Keratinocyte (primary cell): Measurements from ENCODE around the gene SDC3.

Experiments
- EZH2 ChIP-seq: IDR thresholded peaks from one replicate; pipeline ENCODE4 v1.6.1; 2012; ENCODE audit warnings: inconsistent platforms, mild to moderate bottlenecking, low read length, moderate library complexity
- TF ChIP-seq, protein P1 (sequence below), 3 experiments: IDR thresholded peaks in 1 of 3; conservative IDR thresholded peaks in 1 of 3; optimal IDR thresholded peaks in 1 of 3; 2 replicates in 2 of 3; 3 replicates in 1 of 3; pipeline versions ENCODE3 to v1.5.1; 2011; ENCODE audit warnings: low read length in 3 of 3, mild to moderate bottlenecking in 3 of 3, moderate library complexity in 2 of 3, control low read depth in 1 of 3, inconsistent platforms in 1 of 3; ENCODE audit not compliant: insufficient read depth in 2 of 3; ENCODE audit errors: extremely low read depth in 1 of 3

DNA sequence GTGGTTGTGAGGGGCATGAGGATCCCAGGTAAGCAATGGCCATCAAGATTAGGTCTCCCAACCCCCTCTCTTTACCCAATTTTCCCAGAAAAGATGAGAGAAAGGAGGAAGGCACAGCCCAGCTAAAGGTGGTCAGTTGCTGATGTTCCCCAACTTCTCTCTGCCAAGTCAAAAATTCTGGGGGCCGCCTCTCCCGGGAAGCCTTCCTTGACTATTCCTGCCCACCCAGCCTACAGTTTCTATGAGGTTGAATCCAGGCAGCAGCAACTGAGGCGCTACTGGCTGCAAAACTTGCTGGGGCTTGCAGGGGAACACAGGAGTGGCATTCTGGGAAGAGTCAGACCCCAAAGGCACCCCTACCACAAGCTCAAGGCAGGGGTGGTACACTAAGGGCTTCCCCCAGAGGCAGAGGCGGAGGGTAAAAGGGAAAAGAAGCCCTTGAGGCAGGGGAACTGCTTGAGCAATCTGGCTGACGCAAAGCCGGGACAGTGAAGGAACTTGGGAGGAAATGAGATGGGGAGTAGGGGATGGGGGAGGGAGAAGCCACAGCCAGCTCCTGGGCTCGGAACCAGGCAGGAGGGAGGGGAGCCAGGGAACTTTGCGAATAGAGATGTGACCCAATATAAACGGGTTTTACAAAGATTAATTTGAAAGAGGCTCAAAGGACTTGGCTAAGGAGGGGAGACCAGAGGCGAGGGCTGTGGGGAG is 31.2 kb downstream of the SDC3 start:
- TF ChIP-seq, protein P1, sequence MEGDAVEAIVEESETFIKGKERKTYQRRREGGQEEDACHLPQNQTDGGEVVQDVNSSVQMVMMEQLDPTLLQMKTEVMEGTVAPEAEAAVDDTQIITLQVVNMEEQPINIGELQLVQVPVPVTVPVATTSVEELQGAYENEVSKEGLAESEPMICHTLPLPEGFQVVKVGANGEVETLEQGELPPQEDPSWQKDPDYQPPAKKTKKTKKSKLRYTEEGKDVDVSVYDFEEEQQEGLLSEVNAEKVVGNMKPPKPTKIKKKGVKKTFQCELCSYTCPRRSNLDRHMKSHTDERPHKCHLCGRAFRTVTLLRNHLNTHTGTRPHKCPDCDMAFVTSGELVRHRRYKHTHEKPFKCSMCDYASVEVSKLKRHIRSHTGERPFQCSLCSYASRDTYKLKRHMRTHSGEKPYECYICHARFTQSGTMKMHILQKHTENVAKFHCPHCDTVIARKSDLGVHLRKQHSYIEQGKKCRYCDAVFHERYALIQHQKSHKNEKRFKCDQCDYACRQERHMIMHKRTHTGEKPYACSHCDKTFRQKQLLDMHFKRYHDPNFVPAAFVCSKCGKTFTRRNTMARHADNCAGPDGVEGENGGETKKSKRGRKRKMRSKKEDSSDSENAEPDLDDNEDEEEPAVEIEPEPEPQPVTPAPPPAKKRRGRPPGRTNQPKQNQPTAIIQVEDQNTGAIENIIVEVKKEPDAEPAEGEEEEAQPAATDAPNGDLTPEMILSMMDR (optimal IDR thresholded peaks at IDR 0.05 in 1 of 3, IDR thresholded peaks at IDR 0.05 in 1 of 3, conservative IDR thresholded peaks at IDR 0.05 in 1 of 3; ENCODE audit: extremely low read depth in 1 of 3, insufficient read depth in 2 of 3, low read length in 3 of 3) = no peak
- no peak for TF ChIP-seq EZH2
